Adrenal gland (tissue), 12 donors: ENCODE measurements around the gene RGL1. TPM values are rescaled to one million over a fixed set of nuclear protein-coding genes. Genes with fewer than 3 reads are reported as not detected.

Source experiments
- DNase-seq, 7 donors: peaks; one replicate each; pipeline ENCODE4 v3.0.0-alpha.2; 2019 to 2020
- H3K27ac ChIP-seq, 5 donors: fragments of 200-600 bp; sonication (generic) in 4 of 5; 1 replicate in 3 of 5; 2 replicates in 2 of 5; pipeline versions ENCODE4 v1.5.1 to v1.8.0; 2016 to 2020; ENCODE audit warnings: mild to moderate bottlenecking in 1 of 5
- H3K27me3 ChIP-seq: fragments of 200-600 bp; 2 replicates; pipeline ENCODE4 v1.8.0; 2021
- H3K36me3 ChIP-seq, 2 donors: fragments of 200-600 bp; replicated peaks in 1 of 2; 1 replicate in 1 of 2; 2 replicates in 1 of 2; pipeline versions ENCODE4 v1.5.1 to v1.8.0; 2018 to 2022
- H3K4me1 ChIP-seq, 2 donors: fragments of 200-600 bp; replicated peaks in 1 of 2; 1 replicate in 1 of 2; 2 replicates in 1 of 2; pipeline versions ENCODE4 v1.5.1 to v1.8.0; 2018 to 2021
- H3K4me3 ChIP-seq, 4 donors: fragments of 200-600 bp; sonication (generic) in 3 of 4; one replicate each; pipeline ENCODE4 v1.5.1; 2016 to 2018
- H3K9me3 ChIP-seq, 3 donors: fragments of 200-600 bp; sonication (generic) in 1 of 3; replicated peaks in 1 of 3; 1 replicate in 2 of 3; 2 replicates in 1 of 3; pipeline versions ENCODE4 v1.5.1 to v1.8.0; 2016 to 2021
- CTCF ChIP-seq, 6 experiments: fragments of 450-650 bp in 4 of 6; fragments of 200-600 bp in 2 of 6; sonication (generic) in 1 of 6; IDR thresholded peaks; 1 replicate in 5 of 6; 2 replicates in 1 of 6; pipeline versions ENCODE4 v1.5.1 to v1.8.0; 2016 to 2021; ENCODE audit warnings: antibody characterized with exemption in 6 of 6, mild to moderate bottlenecking in 2 of 6, moderate library complexity in 1 of 6
- POLR2A ChIP-seq, 2 donors: fragments of 450-650 bp; IDR thresholded peaks; one replicate each; pipeline ENCODE4 v1.6.1; 2017; ENCODE audit warnings: antibody characterized with exemption in 2 of 2, mild to moderate bottlenecking in 2 of 2, moderate library complexity in 1 of 2
- WGBS, 4 donors: extraction: QIAGEN DNeasy Blood & Tissue Kit in 2 of 4; methylation state at CpG; one replicate each; pipeline versions ENCODE4 v1.1.5 to v1.1.7; 2013 to 2017; 5-methylcytosine and 5-hydroxymethylcytosine counted together
- intact Hi-C, 2 donors: fragments of 100-400 bp; cut with DNase I; formaldehyde crosslinking; loops; one replicate each; pipeline versions ENCODE4 v1.14.1 to v1.15.0; 2022 to 2023
- polyA plus RNA-seq, 3 donors: library from polyadenylated mRNA; stranded (reverse); fragments of 200-250 nt in 2 of 3; fragments of 350-450 nt in 1 of 3; fragmentation: Illumina TruSeq in 1 of 3; extraction: RNeasy Lipid Tissue Mini Kit (QIAGEN cat#74804) in 1 of 3; gene quantifications; one replicate each; pipeline ENCODE4 v1.2.3, GENCODE V29; 2013 to 2014
- total RNA-seq, 9 donors: library from RNA; depleted of rRNA in 4 of 9; stranded (reverse); fragments of >200 nt in 4 of 9; fragments of 120-200 nt in 1 of 9; fragmentation: NEBNext Ultra II Directional in 1 of 9; extraction: Animal tissue kit (Norgen Biotek cat#: 25700) in 1 of 9; gene quantifications; one replicate each; pipeline versions ENCODE4 v1.1.0 to v1.2.4, GENCODE V29; 2013 to 2023
- donor health status: healthy with polysubstance abuse.
- donor health status: Bipolar disorder and iron deficiency.
- donor health status: DM: yes; HTN: yes; CAD: no.
- donor health status: DM: no; HTN: no; CAD: no.
- donor health status: DM: no; HTN: no; CAD: no.
- donor health status: DM: yes; HTN: yes; CAD: no.

RGL1 gene
- total and polyA plus RNA-seq, 12 donors, result 15.5 to 76.9 (median 34.9) TPM

DNA sequence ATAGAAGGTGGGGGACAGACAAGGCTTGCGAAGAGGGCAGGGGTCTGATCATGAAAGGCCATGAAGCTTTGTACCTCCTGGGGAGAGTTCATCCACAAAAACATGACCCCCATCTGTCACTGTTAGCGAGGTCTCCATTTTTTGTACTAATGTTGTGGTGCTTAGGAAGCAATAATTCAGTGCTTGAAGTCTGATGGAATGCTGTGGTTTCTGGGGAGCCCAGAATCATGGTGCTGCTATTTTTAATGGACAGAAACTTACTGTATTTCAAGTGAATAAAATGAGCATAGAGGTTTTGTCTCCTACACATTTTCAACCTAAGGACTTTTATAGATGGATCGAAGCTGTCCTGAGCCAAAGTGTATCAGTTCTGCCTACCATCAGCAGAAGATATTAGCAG is 28.2 kb upstream of the RGL1 start:
- DNase-seq, result no peak
- 76 to 81% (median 81%) methylated on average over 3 of the region's 3 CpGs for WGBS, 4 donors
- H3K36me3 ChIP-seq, result no peaks in the 10 kb centered on the region
- no peak overlapping the region for H3K4me3 ChIP-seq
- intact Hi-C loops, result no loop called here
- no peak overlapping the region for H3K27ac ChIP-seq
- no peaks in the 10 kb centered on the region for H3K9me3 ChIP-seq
- peaks cover 0 to 12% of the 10 kb centered on the region in 2 donors for H3K4me1 ChIP-seq
- no peak for TF ChIP-seq POLR2A (IDR thresholded peaks at IDR 0.05)
- no peak for TF ChIP-seq CTCF (IDR thresholded peaks at IDR 0.05)
- no peaks in the 10 kb centered on the region for H3K27me3 ChIP-seq

- Histone ChIP-seq H3K27me3 (no peaks in the 10 kb centered on the region), H3K9me3 (no peaks in the 10 kb centered on the region), H3K4me3 (no peak overlapping the region), H3K36me3 (no peaks in the 10 kb centered on the region), H3K4me1 (peaks cover 0 to 12% of the 10 kb centered on the region in 2 donors), H3K27ac (no peak overlapping the region)
- TF ChIP-seq CTCF (IDR thresholded peaks at IDR 0.05) (no peak), POLR2A (IDR thresholded peaks at IDR 0.05) (no peak)
- intact Hi-C loops, result no loop called here
- 41 to 81% (median 56%) methylated on average over 3 of the region's 3 CpGs for WGBS, 4 donors
- DNase-seq, result peak in 2 of 7 donors; percentile 6 to 11
Observed at GRCh38 chr1:183777328-183777727, 27.6 kb upstream of the RGL1 start.

DNA sequence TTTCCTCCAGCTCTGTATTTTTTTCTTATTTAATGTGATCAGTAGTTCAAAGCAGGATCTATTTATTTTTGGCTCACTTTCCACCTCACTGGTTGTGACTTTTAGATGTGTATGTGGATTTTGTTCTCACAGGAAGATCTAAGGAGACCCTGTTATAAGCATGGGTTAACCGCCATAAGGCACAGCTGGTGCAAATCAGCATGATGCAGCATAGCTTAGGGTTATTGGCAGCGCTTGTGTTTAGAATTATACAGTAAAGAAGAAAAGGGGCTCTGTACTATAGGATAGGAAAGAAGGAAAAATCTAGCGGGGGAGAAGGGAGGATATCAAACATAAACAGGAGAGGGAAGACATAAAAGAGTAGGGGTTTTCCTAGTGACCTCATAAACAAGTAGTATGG is 26.9 kb upstream of the RGL1 start:
- no peak overlapping the region for H3K4me3 ChIP-seq
- no peak overlapping the region for H3K27ac ChIP-seq
- peaks cover 0 to 12% of the 10 kb centered on the region in 2 donors for H3K4me1 ChIP-seq
- 88 to 94% (median 89%) methylated on average over 3 of the region's 3 CpGs for WGBS, 4 donors
- TF ChIP-seq POLR2A (IDR thresholded peaks at IDR 0.05) (no peak), CTCF (IDR thresholded peaks at IDR 0.05) (no peak)
- intact Hi-C loops, result no loop called here
- no peak for DNase-seq
- no peaks in the 10 kb centered on the region for H3K27me3 ChIP-seq
- no peaks in the 10 kb centered on the region for H3K9me3 ChIP-seq
- H3K36me3 ChIP-seq, result no peaks in the 10 kb centered on the region

GRCh38 chr1:183778568-183779433 is 26.1 kb upstream of the RGL1 start:
- Histone ChIP-seq H3K36me3 (no peaks in the 10 kb centered on the region), H3K9me3 (no peaks in the 10 kb centered on the region), H3K27me3 (no peaks in the 10 kb centered on the region), H3K27ac (no peak overlapping the region), H3K4me3 (no peak overlapping the region), H3K4me1 (peaks cover 0 to 19% of the 10 kb centered on the region in 2 donors)
- intact Hi-C loops, result no loop called here
- 83 to 92% (median 88%) methylated on average over 4 of the region's 4 CpGs for WGBS, 4 donors
- no peak for DNase-seq
- TF ChIP-seq CTCF (IDR thresholded peaks at IDR 0.05) (no peak), POLR2A (IDR thresholded peaks at IDR 0.05) (no peak)
